Breast epithelium (tissue), 3 donors: Measurements from ENCODE around the gene PCNX1.

ENCODE experiments used
- POLR2A ChIP-seq: fragments of 450-650 bp; IDR thresholded peaks from one replicate; pipeline ENCODE4 v1.6.1; 2016; ENCODE audit warnings: antibody characterized with exemption, mild to moderate bottlenecking, moderate library complexity
- TF ChIP-seq, protein P1 (sequence below), 3 donors: fragments of 450-650 bp; IDR thresholded peaks; one replicate each; pipeline ENCODE4 v1.5.1; 2016 to 2017; ENCODE audit warnings: antibody characterized with exemption in 3 of 3, mild to moderate bottlenecking in 3 of 3, moderate library complexity in 3 of 3

DNA sequence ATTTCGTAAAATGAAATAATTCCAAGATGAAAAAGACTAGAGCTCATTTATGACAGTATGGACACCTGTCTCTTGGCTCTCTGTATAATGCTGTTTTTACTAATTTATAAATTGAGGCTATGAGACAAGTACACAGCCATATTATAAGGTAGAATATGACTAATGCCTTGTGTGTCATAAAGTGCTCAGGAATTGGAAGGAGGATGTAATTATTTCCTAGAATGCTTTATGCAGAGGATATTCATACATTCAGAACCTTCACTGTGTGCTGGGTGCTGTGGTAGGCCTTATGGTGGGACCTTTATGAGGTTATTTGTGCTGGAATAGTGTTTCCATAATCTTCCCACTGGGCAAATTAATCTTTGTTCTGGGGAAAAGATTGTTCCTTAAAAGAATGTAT lies 13.3 kb downstream of the PCNX1 start:
- TF ChIP-seq POLR2A = no peak
- TF ChIP-seq, protein P1, sequence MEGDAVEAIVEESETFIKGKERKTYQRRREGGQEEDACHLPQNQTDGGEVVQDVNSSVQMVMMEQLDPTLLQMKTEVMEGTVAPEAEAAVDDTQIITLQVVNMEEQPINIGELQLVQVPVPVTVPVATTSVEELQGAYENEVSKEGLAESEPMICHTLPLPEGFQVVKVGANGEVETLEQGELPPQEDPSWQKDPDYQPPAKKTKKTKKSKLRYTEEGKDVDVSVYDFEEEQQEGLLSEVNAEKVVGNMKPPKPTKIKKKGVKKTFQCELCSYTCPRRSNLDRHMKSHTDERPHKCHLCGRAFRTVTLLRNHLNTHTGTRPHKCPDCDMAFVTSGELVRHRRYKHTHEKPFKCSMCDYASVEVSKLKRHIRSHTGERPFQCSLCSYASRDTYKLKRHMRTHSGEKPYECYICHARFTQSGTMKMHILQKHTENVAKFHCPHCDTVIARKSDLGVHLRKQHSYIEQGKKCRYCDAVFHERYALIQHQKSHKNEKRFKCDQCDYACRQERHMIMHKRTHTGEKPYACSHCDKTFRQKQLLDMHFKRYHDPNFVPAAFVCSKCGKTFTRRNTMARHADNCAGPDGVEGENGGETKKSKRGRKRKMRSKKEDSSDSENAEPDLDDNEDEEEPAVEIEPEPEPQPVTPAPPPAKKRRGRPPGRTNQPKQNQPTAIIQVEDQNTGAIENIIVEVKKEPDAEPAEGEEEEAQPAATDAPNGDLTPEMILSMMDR (IDR thresholded peaks at IDR 0.05) = no peak
